Stimulated activated naive CD4-positive, alpha-beta T cell (primary cell): ENCODE data around the gene KCNAB2.
A peak's percentile ranks its signal among the peaks of the same experiment; 100 is the strongest.

Source experiments
- DNase-seq, 6 experiments: peaks; one replicate each; lab custom pipeline; 2025; lab: John Stamatoyannopoulos, UW

KCNAB2 gene

GRCh38 chr1:6109688-6110087, 64.0 kb downstream of the KCNAB2 start:
- no peak for DNase-seq

- DNase-seq = no peak
Measured at GRCh38 chr1:6110326-6110725, 64.6 kb downstream of the KCNAB2 start.

GRCh38 chr1:6111571-6111970, 65.9 kb downstream of the KCNAB2 start:
- no peak for DNase-seq

- DNase-seq = no peak
Measured at GRCh38 chr1:6111991-6112689, 66.5 kb downstream of the KCNAB2 start.

GRCh38 chr1:6112690-6113005, 67.0 kb downstream of the KCNAB2 start:
- no peak for DNase-seq

- DNase-seq = no peak
Measured at GRCh38 chr1:6113116-6113515, 67.4 kb downstream of the KCNAB2 start.

- no peak for DNase-seq
Measured at GRCh38 chr1:6113745-6114144, 68.1 kb downstream of the KCNAB2 start.

- no peak for DNase-seq
Measured at GRCh38 chr1:6116137-6116536, 70.4 kb downstream of the KCNAB2 start.

- no peak for DNase-seq
Measured at GRCh38 chr1:6117064-6117463, 71.4 kb downstream of the KCNAB2 start.

- DNase-seq = no peak
Measured at GRCh38 chr1:6117624-6118023, 71.9 kb downstream of the KCNAB2 start.

- DNase-seq = no peak
Measured at GRCh38 chr1:6118415-6118814, 72.7 kb downstream of the KCNAB2 start.

GRCh38 chr1:6121021-6121421, 75.3 kb downstream of the KCNAB2 start:
- DNase-seq = no peak

GRCh38 chr1:6121651-6122370, 76.1 kb downstream of the KCNAB2 start:
- DNase-seq = no peak

- DNase-seq = no peak
Measured at GRCh38 chr1:6123083-6123482, 77.4 kb downstream of the KCNAB2 start.

GRCh38 chr1:6123816-6124215, 78.1 kb downstream of the KCNAB2 start:
- DNase-seq = no peak

GRCh38 chr1:6124341-6124740, 78.7 kb downstream of the KCNAB2 start:
- DNase-seq = no peak

GRCh38 chr1:6124746-6125365, 79.2 kb downstream of the KCNAB2 start:
- no peak for DNase-seq

- DNase-seq = no peak
Measured at GRCh38 chr1:6125366-6125765, 79.7 kb downstream of the KCNAB2 start.

GRCh38 chr1:6126028-6126427, 80.3 kb downstream of the KCNAB2 start:
- DNase-seq = no peak

- DNase-seq = no peak
Measured at GRCh38 chr1:6126521-6127067, 80.9 kb downstream of the KCNAB2 start.

- peak; percentile 31 to 74 (median 69) for DNase-seq
Measured at GRCh38 chr1:6127587-6128163, 82.0 kb downstream of the KCNAB2 start.

- DNase-seq = no peak
Measured at GRCh38 chr1:6128276-6129081, 82.8 kb downstream of the KCNAB2 start.
